SIG-M5 (cell line): Measurements from ENCODE around the gene ZNF148.
A peak's percentile ranks its signal among the peaks of the same experiment; 100 is the strongest.
"Not testable (repeated sequence)": the region's sequence is repeated elsewhere in the genome, so short reads cannot be mapped to it uniquely, and the experiment has no call there.

Source experiments
- DNase-seq: peaks from one replicate; lab custom pipeline; 2025; lab: John Stamatoyannopoulos, UW

The ZNF148 gene

GRCh38 chr3:125374996-125375941 lies at the start of gene ZNF148:
Gene ZNF148, minus strand, starts transcription at chr3:125375325. Its CDS starts 61,685 bp downstream, at chr3:125313640.
- peak; percentile 31 for DNase-seq

- no peak for DNase-seq
Measured at GRCh38 chr3:125418306-125418705, 43.2 kb upstream of the ZNF148 start.

GRCh38 chr3:125416235-125416634 lies 41.1 kb upstream of the ZNF148 start:
- no peak for DNase-seq

GRCh38 chr3:125414669-125415068 lies 39.5 kb upstream of the ZNF148 start:
- no peak for DNase-seq

GRCh38 chr3:125410922-125411321 lies 35.8 kb upstream of the ZNF148 start:
- no peak for DNase-seq

- no peak for DNase-seq
Measured at GRCh38 chr3:125406070-125406469, 30.9 kb upstream of the ZNF148 start.

GRCh38 chr3:125405515-125405914 lies 30.4 kb upstream of the ZNF148 start:
- not testable (repeated sequence) for DNase-seq

GRCh38 chr3:125403789-125404188 lies 28.7 kb upstream of the ZNF148 start:
- no peak for DNase-seq

GRCh38 chr3:125402639-125403038 lies 27.5 kb upstream of the ZNF148 start:
- DNase-seq, result no peak

- DNase-seq, result no peak
Measured at GRCh38 chr3:125401402-125401801, 26.3 kb upstream of the ZNF148 start.

- DNase-seq, result no peak
Measured at GRCh38 chr3:125398952-125399351, 23.8 kb upstream of the ZNF148 start.

- DNase-seq, result no peak
Measured at GRCh38 chr3:125395091-125395490, 20.0 kb upstream of the ZNF148 start.

- DNase-seq, result no peak
Measured at GRCh38 chr3:125394406-125394805, 19.3 kb upstream of the ZNF148 start.

GRCh38 chr3:125389282-125389681 lies 14.2 kb upstream of the ZNF148 start:
- DNase-seq, result no peak

GRCh38 chr3:125388369-125388768 lies 13.2 kb upstream of the ZNF148 start:
- not testable (repeated sequence) for DNase-seq

- DNase-seq, result no peak
Measured at GRCh38 chr3:125386811-125387210, 11.7 kb upstream of the ZNF148 start.

- DNase-seq, result no peak
Measured at GRCh38 chr3:125383744-125384143, 8.6 kb upstream of the ZNF148 start.

- no peak for DNase-seq
Measured at GRCh38 chr3:125382298-125382697, 7.2 kb upstream of the ZNF148 start.

GRCh38 chr3:125381743-125382142 lies 6.6 kb upstream of the ZNF148 start:
- DNase-seq, result no peak

- DNase-seq, result no peak
Measured at GRCh38 chr3:125381314-125381713, 6.2 kb upstream of the ZNF148 start.

GRCh38 chr3:125379483-125379882 lies 4.4 kb upstream of the ZNF148 start:
- no peak for DNase-seq

GRCh38 chr3:125378762-125379161 lies 3.6 kb upstream of the ZNF148 start:
- no peak for DNase-seq

- no peak for DNase-seq
Measured at GRCh38 chr3:125375950-125376679, 990 bp upstream of the ZNF148 start.
